NCI-H748 (cell line): ENCODE results near the gene ADGRF5.

Experiments used
- DNase-seq: peaks from one replicate; lab custom pipeline; 2025; ENCODE audit not compliant: unreplicated experiment; lab: John Stamatoyannopoulos, UW

The ADGRF5 gene, protein sequence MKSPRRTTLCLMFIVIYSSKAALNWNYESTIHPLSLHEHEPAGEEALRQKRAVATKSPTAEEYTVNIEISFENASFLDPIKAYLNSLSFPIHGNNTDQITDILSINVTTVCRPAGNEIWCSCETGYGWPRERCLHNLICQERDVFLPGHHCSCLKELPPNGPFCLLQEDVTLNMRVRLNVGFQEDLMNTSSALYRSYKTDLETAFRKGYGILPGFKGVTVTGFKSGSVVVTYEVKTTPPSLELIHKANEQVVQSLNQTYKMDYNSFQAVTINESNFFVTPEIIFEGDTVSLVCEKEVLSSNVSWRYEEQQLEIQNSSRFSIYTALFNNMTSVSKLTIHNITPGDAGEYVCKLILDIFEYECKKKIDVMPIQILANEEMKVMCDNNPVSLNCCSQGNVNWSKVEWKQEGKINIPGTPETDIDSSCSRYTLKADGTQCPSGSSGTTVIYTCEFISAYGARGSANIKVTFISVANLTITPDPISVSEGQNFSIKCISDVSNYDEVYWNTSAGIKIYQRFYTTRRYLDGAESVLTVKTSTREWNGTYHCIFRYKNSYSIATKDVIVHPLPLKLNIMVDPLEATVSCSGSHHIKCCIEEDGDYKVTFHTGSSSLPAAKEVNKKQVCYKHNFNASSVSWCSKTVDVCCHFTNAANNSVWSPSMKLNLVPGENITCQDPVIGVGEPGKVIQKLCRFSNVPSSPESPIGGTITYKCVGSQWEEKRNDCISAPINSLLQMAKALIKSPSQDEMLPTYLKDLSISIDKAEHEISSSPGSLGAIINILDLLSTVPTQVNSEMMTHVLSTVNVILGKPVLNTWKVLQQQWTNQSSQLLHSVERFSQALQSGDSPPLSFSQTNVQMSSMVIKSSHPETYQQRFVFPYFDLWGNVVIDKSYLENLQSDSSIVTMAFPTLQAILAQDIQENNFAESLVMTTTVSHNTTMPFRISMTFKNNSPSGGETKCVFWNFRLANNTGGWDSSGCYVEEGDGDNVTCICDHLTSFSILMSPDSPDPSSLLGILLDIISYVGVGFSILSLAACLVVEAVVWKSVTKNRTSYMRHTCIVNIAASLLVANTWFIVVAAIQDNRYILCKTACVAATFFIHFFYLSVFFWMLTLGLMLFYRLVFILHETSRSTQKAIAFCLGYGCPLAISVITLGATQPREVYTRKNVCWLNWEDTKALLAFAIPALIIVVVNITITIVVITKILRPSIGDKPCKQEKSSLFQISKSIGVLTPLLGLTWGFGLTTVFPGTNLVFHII (N-terminal part only)

DNA sequence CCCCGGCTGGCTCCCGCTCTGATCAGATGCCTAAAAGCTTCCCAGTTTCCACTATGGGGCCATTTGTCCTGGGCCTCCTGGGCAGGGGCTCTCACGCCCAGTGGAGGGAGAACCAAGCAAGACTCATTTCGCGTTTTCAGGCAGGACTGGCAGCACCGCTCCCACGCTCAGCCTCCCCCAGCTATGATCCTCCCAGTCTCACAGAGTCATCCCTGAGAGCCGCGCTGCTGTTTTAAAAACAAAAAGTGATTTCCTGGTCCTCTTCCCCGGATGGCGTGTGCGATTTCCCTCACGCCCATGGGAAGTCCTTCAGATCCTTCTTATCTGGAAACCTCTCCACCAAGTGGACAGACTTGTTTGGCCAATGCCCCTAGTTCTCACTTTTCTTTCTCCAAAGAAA lies at the start of gene ADGRF5:
Gene ADGRF5 (minus strand): TSS at position 208 of the 400 bp plus-strand sequence. CDS start 15,176 bp downstream, outside the sequence.
- DNase-seq: no peak

DNA sequence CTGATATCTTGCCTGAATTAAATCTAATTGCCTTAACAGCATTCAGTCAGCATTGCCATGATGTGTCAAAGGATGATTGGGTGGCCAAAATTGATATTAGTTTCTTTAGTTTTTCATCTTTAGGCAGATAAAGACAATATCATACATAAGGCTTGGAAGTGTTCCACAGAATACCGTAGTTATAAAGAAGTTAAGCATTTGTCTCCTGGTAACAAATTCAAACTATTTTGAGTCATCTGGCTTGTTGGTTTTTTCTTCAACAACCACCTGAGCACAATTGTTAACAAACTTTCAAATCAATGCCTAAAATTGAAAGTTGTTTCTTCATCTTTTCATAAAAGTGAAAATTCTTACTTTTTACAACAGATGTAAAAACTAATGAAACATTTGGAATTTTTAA lies 47.5 kb upstream of the ADGRF5 start:
- DNase-seq: no peak

DNA sequence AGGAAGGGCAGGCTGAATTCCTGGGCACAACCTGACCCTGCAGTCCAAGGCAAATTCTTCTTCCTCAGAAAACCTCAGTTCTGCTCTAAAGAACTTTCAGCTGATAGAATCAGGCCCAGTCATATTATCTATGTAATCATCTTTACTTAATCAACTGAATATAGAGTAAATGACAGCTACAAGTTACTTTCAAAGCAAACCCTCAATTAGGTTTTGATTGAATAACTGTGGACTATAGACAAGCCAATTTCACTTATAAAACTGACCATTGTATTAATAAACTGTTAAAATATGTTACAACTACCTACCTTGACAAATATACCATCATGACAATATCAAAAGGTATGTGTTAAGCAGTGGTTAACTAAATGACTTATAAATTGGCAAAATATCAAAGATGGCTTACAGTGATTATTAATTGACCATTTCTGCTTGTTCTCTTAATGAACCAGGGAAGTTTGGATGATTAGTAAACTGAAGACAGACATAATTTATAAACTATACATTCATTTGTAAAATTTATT lies 46.1 kb upstream of the ADGRF5 start:
- no peak for DNase-seq

DNA sequence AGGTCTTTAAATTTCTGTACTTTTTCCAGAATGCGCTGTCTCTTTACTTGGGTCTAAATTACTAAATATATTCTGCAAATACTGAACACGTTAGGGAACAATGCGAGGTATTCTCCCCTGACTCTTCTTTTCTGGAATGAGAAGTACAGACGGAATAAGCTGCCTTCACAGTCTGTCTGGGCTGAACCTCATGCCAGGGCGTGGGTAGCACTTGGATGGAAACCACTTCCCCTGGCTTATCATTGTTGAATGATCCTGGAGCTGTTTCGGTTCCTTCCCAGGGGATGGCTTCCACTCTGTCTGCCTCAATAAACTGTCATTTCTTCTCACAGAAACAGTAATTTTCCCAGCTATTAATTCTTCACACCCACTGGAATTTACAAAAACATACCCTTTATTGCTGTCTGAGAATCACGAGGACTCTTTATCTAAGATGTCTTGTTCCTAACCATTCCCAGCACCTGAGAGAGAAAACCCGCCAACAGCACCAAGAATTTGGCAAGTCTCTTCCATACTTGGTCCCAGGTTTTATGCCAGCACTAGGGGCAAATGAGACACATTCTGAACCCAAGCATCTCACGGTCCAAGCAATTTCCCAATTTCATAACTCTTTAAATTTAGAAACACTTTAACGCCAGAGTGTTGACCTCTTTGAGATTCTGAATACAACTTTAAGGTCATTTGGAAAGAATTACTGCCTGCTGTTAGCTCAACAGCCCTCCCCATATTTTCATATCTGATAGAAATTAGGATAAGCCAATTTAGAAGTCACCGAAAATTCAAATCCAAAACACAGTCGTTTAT lies 43.2 kb upstream of the ADGRF5 start:
- no peak for DNase-seq

DNA sequence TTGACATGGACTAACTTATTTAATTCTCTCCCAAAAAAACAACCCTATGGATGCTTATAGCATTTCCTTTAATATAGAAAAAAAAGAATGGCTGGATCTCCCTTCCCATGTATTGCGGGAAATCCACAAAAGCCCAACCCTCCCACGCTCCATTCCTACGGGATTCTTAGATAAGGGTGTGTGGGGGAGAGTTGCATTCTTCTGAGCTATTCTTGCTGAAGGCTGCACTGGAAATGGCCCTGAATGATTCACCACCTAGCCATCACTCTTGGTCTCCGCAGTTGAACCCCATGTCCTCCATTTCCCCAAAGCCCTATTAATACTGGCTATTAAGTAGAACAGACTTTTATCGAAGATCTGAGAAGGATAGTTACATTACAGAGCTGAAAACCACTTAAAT lies 41.9 kb upstream of the ADGRF5 start:
- no peak for DNase-seq

DNA sequence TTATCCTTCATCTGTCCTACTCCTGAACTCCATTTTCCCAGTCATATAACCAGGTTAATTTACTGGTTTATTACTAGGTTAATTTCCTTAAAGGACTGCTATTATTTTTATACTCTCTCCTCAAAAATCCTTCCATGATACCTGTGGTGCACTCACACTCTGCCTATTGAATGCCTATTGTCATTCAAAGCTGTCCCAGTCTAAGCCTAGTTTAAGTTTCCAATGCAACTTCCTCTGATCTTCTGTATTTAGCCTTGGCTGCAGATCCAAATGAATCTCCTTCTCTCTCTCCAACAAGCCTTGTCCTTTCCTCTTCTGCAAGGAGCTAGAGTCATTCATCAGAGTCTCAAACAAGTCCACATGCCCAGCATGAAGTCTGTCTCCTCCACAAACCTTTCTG lies 41.3 kb upstream of the ADGRF5 start:
- no peak for DNase-seq

DNA sequence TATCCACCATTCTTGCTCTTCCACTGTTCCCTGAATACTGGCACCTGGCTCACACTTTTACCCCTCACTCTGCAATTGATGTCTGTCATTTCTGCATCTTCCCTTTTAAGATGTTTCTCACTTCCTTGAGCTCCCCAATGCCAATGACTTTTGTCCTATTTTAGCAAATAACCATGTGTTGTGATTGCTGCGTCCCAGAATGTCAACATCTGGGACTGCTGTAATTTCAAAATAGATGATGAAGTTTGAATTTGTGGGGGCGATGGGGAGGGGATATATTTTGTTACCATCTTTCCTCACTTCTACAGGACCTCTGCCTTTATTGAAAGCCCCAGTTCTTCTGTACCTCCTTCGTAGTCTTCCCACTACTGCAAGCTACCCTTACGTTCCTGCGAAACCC lies 40.0 kb upstream of the ADGRF5 start:
- no peak for DNase-seq

DNA sequence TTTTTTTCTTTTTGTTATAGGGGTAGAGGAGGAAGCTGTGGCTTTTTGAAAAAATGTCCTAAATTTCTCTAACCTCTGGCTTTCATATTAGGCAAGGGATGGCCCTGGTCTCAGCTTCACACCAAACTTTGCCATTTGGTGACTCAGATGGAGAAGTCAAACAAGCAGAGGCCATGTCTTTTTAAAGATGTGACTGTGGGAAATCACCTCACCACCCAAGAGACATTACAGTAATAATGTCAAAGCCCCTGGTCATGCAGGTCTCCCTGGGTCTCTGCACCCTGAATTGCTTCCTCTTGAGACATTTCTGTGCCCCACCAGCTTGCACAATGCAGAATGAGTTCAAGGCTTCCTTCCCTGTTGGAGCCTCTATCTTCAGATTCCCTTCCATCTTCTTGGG lies 39.5 kb upstream of the ADGRF5 start:
- DNase-seq: no peak

DNA sequence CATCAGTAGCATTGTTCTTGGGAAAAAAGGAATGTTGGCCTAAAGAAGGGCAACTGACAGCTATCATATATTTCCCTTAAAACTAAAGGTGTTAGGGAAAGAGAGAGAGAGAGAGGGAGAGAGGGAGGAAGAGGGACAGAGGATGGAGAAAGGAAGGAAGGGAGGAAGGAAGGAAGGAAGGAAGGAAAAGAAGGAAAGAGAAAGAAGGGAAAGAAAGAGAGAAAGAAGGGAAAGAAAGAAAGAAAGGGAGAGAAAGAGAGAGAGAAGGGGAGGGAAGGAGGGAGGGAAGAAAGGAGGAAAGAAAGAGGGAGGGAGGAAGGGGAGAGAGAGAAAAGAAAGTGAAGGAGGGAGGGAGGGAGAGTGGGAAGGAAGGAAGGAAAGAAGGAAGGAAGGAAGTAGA lies 37.7 kb upstream of the ADGRF5 start:
- DNase-seq: no peak

DNA sequence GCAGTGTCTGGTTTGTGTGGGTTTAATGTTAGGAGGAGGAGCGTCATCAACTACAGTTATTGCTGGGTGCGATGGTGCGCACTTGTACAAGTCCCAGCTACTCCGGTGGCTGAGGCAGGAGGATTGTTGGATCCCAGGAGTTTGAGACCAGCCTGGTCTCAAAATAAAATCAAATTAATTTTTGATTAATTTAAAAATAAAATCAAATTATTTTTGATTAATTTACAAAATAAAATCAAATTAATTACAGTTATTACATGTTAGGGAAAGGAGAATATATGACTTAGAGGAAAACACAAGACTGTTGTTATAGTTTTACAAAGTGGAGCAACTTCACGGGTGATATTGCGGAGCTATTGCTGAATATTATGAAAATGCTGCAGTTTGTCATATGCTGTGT lies 34.7 kb upstream of the ADGRF5 start:
- no peak for DNase-seq

DNA sequence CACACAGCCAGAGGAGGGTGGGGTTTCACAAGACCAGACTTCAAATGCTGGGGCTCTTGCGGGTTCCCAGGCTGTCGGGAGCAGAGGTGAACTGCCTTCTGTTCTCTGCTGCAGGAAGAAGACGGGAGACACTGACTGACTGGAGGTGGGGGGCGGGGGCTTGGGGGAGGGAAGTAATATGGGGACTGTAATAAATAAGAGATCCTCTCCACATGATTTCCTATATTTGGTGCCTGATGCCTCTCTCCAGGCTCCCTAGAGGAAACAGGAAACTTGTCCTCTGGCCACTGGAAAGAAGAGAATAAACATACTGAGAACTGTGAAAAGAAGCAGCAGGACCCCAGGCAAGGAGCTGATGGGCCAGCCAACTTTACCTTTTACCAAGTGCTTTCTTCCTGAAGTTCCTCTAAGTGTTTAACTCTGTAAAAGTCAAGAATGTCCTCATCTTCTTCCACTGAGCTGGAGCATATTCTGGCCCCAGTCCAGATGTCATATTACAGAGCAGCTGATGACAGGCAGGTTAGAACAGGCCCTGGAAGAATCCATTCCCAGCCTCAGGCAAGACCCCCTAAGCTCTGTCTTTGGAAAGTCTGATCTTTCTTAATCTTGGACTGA lies 33.2 kb upstream of the ADGRF5 start:
- peak; percentile 39 for DNase-seq

DNA sequence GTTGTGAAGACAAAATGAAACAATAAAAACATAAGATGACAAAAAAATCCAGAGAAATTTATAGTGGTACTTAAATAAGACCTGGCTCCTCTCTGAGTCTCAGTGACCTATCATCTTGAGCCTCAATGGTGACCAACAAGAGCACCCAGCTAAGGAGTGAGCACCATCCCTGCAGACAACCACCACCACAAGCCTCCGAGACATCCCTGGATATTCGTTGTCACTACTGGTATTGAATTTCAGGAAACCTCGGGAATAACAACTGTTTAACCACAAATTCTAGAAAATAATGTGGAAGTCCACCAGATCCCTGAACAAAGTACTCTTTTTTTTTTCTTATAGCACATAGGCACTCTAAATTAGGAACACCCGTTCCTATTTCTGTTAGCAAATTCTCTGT lies 32.2 kb upstream of the ADGRF5 start:
- DNase-seq: no peak

DNA sequence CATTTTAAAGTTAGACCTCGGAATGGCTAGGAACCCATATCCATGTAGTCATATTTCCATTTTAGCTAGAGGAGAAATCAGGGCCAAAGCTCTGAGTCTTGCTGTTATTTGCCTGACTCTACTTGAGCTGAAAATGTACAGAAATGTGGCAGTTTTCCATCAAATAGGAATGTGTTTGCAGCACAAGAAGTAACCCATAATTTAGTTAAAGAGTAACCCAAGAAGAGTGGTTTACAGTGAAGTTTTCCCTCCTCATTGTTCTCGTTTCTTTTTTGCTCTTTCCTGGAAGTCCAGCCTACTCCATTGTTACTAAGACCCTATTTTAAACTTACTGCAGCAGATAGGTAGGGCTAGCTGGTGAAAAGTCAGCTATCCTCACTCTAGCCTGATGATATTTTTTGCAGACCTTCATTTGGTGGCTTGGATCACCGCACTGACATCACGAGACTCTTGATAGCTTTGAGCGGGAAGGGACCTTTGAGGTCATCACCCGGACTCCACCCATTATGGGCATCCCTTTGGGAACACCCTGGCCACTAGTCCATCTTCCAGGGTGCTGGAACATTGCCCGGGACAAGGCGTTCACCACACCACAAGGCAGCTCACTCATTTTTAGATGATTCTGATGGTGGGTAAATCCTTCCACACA lies 28.0 kb upstream of the ADGRF5 start:
- no peak for DNase-seq

DNA sequence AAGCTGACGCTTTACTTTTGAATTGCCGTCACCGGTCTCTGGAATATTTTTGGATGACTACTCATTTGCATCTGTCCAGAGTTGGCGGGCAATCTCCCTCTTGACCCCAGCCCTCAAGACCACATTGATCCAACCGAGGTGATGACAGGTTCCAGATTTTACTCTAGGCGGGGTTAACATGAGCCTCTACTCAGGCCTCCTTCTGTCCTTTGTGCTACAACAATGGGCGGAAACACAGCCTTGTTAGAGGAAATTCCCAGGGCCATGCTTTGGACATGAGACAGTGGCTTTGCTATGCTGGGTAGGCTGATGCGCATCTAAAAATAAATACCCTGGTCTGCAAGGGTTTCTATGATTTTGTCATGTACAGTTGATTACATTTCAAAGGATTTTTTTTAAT lies 27.0 kb upstream of the ADGRF5 start:
- DNase-seq: no peak

DNA sequence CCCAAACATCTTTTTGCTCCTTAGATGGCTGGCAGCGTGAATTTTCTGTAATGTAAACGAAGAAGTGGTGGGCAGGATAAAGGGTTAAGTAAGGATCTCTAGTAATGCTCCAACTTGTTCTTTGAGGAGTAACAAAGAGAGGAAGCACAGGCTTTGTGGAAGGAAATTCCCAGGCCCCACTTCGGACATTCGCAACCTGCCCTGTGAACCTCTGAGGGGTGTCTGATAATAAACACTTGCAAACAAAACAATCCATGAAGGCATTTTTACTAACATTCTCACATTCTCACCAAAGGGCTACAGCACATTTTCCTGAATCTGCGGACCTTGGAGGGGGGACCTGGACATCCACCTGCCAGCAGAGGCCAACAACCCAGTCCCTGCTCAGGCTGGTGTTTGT lies 25.8 kb upstream of the ADGRF5 start:
- DNase-seq: no peak

DNA sequence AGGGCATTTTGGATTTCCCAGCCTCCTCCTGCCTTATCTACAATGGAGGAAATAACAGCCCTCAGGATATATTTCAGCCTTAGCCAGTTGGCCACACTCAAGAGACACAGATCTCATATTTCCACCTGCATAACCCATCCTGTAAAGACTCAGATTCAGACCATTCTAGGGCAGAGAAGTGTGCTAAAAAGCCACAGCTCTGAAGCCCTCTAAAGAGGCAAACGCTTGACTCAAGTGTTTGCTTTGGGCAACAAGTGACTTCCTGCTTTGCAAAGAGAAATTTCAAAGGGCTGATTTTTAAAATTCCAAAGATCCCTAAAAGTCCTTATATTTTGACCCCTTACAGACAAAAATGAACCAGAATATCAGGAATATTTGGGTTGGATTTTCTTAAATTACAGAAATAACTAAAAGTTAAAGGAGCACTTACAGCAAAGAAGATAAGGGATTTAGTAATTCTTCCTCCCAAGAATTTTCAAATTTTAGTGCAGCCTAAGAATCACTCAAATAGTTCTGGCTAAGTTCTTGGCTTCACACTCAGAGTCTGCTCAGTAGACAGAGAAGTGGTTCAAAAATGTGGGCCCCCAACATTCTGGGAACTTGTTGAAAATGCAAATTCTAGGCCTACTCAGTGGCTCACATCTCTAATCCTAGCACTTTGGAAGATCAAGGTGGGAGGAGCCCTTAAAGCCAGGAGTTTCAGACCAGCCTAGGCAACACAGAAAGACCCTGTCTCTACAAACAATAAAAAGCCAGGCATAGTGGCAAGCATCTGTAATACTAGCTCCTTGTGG lies 18.9 kb upstream of the ADGRF5 start:
- peak; percentile 73 for DNase-seq

DNA sequence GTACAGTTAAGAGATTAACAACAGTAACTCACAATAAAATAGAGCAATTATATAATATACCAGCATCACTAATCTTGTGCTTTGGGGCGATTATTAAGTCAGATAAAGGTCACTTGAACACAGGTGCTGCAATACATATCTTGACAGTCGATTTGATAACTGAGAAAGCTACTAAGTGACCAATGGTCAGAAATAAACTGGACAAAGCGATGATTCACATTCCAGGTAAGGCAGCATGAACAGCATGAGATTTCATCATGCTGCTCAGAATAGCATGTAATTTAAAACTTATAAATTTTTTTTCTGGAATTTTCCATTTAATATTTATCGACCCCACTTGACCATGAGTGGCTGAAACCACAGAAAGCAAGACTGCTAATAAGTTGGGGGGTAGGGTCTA lies 15.9 kb upstream of the ADGRF5 start:
- no peak for DNase-seq

DNA sequence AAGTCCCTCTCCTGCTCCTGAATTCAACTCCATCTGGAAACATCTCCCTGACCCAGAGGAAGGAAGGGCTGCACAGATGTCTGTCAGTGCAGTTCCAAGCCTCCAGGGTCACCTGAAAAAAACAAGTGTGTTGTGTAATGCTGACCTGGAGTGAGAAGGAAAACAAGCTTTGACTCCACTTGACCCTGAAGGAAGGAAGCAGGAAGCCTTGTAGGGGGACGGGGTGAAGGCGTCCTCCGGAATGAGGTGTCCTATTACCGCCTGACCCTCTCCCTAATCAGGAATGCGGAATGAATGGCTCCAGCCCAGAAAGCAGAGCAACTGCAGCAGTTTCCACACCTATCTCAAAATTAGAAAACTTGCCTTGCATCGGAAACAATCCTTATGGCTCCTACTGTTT lies 13.9 kb upstream of the ADGRF5 start:
- no peak for DNase-seq

DNA sequence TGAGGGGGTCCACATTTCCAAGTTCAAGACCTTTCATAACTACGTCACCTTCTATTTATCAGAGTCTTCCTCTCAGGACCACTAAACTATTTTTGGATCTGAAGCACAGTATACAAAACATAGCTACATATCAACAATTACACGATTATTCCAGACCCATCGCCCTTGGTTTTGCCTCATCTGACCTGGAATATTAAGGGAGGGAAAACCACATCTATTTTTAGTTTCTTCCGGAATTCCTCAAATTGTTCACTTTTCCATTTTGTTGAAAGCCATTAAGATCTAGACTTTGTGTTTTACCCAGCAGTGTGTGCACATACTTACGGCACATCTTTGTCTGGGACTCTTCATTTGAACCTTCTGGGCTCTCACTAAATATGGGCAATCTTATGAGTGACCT lies 12.0 kb upstream of the ADGRF5 start:
- DNase-seq: no peak
